HG02884 (cell line): ENCODE measurements around the gene COL5A1.
"Not testable (repeated sequence)": the region's sequence is repeated elsewhere in the genome, so short reads cannot be mapped to it uniquely, and the experiment has no call there.

Experiments
- ATAC-seq: cut with Tn5 transposase; IDR thresholded peaks from one replicate; pipeline ENCODE4 v1.9.1; 2021; ENCODE audit warnings: mild to moderate bottlenecking, moderate library complexity; ENCODE audit not compliant: unreplicated experiment

Gene COL5A1

DNA sequence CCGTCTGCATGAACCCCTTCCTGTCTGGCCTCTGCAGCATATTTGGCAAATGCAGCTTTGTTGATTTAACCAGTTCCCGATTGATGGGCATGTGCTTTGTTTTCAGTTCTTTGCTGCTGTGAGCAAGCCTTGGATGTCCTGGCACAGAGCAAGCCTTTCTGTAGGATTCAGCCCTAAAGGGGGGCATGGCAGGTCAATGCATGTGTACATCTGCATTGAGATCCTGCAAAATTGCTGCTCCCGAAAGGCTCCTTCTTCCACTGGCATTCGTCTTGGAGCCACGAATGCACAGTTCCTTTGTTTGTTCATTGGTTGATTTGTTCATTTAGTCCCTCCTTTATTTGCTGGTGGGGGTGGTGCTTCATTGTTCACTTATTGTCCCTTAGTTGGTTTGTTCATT lies 34.8 kb downstream of the COL5A1 start:
- ATAC-seq = no peak

DNA sequence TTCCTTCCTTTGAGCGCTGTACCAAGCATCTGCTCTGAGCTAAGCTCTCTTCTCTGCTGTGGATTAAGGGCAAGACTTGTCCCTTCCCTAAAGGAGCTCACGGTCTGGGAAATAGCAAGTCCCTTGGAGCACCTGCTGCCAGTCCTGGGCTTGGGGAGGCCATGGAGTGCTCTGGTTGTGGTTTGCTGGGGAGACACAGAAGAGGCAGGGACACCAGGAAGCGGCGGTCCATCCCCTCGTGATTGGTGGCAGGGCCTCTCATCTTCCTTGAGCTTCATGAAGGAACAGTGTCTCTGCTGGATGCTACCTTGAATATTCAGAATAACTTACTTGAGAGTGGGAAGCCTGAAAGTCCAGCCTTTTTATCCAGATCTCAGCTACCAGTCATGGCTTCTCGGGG lies 35.3 kb downstream of the COL5A1 start:
- ATAC-seq = no peak

DNA sequence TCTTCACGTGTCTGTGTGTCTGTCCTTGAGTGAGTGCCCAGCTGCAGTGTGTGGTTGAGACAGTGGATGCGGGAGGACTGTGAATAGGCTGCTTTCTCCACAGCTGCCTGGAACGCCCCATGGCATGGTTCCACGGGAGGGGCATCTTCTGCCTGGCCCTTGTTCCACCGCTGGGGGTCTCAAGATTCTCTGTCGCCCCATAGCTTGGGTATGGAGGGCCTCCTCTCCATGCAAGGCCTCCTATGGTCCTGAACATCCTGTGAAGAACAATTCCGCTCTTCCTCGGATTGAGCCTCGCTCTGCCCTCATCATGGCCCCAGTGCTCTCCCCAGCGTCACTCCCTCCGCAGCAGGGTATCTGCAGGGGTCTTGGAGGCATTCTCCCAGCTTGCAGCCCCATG lies 36.1 kb downstream of the COL5A1 start:
- no peak for ATAC-seq

DNA sequence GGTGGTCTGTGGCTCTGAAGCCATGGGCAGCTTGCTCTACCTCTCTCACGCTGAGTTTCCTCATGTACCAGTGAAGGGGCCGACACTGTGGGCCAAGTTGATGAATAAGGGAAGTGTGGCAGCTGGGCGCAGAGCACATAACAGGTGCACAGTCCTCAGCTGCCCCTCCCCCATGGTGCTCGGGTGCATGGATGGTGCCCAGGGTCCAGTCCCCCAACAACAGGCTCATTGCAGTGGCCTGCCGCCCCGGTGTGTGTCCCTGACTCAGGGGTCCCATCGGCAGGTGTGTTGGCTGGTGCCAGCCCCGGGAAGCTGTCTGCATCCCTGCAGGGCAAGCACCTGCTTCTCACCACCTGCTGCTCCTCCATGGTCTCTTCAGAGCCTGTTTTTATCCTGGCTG lies 36.6 kb downstream of the COL5A1 start:
- no peak for ATAC-seq

DNA sequence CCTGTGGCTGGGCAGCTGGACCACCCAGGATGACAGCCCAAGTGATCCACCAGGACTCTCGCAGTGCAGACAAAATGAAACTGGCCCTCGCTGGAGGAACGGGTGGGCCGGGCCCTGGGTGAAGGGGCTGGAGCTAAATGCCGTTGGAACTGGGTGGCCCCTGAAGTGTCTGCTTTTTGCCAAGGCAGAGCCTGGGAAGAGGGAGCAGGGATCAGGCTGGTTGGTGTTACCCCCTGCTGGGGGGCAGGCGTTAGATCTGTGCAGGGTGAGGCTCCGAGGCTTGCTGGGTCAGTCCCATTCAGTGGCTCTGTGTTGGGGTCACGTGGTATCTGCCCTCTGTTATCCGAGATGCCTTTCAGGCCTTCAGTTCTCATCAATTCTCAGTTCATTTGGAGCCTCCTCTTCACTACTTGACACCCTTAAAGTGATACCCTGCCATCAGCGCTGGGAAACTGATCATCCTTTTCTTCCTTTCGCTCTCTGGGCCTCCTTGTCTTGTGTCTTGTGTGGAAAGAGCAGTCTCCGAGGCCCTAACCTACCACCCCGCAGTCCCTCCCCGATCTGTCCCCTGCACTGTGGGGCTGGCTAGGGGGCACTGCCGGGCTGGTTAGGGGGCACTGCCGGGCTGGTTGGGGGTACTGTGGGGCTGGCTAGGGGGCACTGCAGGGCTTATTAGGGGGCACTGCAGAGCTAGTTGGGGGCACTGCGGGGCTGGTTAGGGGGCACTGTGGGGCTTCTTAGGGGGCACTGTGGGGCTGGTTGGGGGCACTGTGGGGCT lies 37.3 kb downstream of the COL5A1 start:
- no peak for ATAC-seq

DNA sequence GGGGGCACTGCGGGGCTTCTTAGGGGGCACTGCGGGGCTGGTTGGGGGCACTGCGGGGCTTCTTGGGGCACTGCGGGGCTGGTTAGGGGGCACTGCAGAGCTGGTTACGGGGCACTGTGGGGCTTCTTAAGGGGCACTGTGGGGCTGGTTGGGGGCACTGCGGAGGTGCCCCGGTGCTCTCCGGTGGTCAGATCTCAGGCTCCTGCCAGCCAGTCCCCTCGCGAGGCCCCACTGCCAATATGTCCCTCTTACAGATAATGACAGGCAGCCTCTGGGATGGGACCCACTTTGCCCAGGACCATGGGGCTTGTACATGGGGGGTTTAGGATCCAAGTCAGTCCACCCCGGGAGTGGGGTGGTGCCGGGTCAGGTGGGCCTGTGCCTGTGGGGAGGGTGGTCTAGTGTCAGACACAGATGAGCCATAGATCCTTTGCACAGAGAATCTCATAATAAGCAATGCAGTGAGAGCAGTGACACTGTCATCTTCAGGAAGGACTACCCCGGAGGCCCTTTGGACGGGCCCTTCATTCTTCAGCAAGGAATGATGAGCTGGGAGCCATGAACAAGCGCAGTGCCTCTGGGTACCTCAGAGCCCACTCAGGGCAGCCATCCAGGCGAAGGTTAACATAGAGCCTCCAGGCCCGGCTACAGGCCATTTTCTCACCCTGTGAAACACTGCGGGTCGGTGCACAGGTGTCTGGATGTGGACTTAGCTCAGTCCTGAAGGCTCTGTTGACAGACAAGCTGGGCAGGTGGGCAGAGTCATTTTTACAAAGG lies 38.2 kb downstream of the COL5A1 start:
- ATAC-seq = no peak

DNA sequence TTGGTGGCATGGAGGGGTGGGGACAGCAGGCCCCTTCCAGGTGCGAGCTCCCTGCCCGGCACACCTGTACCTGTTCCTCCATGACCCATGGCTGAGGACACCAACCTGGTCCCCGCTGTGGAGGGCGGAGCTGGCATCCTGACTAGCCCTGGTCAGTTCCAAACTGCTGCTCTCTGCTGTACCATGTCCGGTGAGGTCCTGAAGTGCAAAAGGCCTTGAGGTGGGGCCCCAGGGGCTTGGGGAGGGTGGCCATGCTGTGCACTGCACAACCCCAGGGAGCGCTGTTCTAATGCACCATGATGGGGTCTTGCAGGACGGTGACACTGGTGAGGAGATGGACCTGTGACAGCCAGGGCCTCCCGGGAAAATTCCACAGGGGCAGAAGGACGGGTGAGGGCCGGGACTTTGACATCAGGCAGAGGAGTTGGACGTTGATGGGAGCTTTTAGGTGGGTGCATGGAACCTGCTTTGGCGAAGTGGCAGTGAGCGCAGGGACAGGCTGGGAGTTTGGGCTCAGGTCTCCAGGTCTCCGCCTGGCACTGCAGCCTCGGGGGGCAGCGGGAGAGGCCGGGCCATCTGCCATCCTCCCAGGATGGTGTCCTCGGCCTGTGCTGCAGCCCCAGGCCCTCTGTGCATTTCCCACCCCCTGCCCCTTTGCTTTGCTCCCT lies 38.9 kb downstream of the COL5A1 start:
- ATAC-seq = no peak

DNA sequence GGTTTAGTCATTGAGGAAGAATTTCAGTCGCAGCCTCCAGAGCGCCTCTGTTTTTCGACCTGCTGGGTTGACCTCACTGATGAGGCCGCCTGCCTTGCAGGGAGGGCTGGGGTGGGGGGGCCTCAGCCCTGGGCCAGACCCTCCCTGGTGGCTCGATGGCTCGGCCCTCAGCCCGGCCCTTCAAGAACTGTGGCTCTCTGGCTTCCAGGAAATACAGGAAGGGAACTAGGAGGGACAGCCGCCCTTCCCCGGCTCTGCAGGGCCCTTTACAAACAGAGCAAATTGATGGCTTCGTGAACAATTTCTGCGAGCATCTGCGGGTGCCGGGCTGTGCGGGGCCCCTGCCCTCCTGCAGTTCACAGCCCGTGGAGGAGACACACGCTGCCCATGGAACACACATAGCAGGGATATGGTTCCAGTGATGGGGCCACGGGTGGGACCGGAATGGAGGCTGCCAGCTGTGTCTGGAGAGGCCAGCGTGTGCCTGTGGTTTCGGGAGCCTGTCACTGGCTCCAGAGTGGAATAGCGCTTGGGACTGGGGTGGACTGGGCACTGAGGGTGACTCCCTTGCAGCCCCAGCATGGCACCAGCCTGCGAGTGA lies 39.6 kb downstream of the COL5A1 start:
- ATAC-seq = no peak

DNA sequence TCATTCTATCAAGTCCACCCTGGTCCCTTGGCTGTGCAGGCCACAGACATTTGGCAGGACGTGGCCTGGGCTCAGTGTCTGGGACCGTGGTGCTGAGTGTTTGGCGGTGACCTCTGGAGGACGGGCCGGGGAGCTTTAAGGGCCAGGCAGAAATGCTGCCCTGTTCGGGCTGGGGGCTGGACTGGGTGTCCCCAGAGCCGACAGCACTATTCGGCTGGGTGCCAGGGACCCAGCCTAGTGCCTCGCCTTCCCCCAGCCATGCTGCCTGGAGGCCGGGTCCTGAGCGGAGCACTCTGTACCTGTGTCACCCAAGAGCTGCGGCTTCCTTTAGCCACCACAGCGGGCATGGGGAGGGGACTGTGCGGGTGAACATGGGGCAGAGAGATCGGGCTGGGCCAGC lies 40.4 kb downstream of the COL5A1 start:
- ATAC-seq = no peak

DNA sequence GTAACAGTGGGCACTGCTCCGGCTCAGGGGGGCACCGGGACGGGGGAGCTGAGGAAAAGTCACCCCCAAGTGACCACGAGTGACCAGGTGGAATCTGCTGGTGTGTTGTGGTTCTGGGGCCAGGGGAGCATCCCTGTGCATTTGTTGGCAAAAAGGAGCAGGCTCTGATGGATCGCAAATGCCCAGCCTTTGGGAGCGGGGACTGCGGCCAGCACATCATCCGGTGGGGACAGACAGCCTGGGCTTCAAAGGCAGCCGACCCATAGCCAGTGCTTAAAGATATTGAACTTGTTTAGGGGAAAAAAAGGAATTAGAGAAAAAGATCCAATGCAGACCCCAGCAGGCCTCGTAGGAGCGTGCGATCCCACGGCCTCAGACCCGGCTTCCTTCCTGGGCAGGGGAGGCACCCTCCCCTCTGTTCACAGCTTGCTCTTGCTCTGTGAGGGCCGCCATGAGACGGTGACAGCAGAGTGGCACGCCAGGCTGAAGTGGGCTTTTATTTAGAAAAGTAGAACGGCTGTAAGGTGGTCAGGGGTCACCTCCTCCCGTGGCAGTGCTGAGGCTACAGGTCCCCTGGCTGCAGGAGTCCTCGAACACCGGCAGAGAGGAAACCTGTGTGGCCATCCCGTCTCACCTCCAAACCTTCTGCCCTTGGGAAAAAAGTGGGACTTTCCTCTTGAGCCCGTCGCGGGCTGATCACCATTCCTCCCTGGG lies 41.2 kb downstream of the COL5A1 start:
- no peak for ATAC-seq

DNA sequence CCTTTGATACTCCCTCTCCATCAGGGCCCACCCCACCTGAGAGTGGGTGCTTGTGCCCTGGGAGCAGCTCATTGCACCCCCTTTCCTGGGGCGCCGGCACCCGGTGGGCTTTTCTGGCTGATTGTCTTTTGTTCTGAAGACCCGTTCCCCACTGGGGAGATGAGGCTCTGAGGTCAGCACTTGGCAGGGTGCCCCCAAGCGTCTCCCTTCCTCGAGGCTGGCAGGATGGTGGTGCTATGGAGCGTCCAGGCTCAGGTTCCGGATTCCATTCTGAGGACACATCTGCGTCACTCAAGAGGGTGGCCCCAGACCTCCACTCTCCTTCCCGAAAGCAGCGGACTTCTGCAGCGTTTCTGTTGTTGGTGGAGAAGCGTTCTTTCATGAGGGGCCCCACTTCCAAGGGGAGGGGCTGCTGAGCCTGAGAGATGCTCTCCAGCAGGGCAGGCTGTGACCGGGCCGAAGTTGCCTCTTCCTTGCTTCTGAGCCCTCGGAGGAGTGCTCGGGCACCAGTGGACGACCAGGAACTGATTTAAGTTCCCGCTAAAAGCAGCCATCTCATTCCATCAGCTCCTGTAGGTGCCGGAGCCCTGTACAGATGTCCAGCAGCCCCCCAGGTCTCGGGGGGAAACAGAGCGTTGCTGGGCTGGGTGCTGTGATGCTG lies 42.2 kb downstream of the COL5A1 start:
- no peak for ATAC-seq

DNA sequence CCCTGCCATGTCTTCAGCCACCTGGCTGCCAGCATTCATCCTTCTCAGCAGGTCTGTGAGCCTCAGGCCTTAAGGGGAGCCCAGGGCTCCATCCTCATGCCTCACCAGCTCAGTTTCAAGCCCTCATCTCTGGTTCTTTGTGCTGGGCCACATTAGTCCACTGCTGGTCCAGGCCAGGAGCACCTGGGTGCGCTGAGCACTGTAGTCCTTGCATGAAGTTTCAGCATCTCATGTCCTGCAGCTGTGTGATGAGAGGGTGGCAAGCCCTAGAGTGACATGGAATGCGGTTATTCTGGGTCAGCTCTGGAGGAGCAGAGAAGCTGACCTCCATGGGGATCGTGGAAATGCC lies 42.7 kb downstream of the COL5A1 start:
- no peak for ATAC-seq

DNA sequence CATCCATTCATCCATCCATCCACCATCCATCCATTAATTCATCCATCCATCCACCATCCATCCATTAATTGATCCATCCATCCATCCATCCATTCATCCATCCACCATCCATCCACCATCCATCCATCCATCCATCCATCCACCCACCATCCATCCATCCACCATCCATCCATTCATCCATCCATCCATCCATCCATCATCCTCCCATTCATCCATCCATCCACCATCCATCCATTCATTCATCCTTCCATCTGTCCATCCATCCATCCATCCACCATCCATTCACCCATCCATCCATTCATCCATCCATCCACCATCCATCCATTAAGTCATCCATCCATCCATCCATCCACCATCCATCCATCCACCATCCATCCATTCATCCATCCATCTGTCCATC lies 43.3 kb downstream of the COL5A1 start:
- not testable (repeated sequence) for ATAC-seq

DNA sequence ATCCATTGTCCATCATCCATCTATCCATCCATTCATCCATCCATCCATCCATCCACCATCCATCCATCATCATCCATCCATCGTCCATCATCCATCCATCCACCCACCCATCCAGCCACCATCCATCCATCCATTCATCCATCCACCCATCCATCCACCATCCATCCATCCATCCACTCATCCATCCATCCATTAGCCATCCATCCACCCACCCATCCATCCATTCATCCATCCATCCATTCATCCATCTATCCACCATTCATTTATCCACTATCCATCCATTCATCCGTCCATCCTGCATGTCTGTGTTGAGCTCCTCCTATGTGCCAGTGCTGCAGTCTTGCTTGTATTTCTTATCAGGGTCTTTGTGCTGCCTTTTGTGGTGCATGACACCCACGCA lies 44.2 kb downstream of the COL5A1 start:
- no peak for ATAC-seq

DNA sequence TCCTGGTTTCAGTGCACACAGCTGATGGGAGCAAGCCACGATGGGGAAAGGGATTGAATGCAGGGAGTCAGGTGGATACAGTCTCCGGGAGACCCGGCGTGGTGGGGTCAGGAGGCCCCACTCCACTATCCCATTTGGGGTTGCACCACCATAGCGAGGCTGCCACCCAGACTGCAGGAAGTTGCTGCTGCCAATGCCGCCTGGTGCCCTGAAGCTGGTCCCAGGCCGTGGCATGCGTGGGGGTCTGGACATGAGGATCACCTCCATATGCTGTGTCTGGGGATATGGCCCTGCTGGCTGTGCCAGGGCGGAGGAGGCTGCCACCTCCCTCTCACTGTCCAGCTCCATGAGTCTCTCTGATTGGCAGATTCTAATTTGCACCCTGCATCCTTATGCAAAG lies 45.3 kb downstream of the COL5A1 start:
- no peak for ATAC-seq

DNA sequence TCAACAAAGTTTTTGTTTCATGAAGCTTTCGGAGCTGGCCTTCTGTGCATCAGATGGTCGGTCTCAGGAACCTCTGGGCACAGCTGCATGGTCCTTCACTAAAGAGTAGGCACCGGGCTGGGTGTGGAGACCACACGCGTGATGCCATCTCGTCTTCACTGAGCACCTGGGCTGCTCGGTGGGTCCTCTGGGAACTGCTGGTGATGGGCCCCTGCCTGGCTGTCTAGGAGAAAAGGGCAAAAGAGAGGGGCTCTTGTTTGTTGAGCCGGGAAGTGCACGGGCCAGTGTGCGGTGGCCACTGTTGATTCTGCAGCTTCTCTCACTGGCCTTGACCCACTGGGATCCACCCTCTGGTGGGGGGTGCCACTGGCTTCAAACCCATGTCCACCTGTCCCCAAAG lies 46.0 kb downstream of the COL5A1 start:
- ATAC-seq = no peak

DNA sequence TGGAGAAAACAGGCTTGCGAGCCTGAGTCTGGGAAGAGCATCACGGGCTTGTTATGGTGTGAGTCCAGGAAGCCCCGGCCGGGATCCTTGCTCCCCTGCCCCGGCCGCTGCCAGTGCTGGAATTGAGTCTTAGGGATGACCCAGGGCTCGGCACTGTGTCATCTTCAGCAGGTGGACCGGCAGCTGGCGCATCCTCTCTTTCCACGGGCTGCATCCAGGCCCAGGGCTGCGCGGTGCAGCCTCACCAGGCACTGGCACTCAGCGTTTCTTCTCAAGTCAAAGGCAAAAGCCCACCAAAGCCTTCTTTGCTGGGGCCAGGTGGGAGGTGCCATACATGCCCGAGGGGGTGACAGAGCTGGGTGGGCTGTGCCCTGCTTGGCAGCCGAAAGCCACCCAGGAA lies 46.6 kb downstream of the COL5A1 start:
- no peak for ATAC-seq

DNA sequence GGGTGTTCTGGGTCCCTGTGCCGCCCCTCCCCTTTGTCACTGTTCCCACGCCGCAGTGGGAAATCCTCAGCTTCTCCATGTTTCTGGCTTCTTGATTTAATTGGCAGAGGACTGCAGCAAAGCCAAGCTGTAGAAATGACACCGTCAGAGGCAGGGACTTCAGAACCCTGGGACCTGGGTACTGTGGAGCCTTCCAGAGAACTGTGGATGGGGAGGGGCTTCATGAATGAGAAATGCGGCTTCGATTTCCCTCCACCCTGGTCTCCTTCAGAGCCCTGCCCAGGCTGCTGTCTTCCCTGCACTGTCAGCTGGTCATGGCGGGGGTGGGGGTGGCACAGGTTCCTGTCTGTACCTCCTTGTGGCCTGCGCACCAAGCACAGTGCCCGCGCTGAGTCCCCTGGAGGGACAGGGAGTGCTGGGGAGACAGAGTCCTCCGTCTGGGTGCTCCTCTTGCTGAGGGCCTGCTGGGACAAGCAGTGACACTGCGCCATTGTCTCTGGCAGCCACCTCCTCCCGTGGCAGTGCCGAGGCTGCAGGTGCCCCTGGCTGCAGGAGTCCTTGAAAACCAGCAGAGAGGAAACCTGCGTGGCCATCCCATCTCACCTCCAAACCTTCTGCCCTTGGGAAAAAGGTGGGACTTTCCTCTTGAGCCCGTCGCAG lies 47.2 kb downstream of the COL5A1 start:
- no peak for ATAC-seq

DNA sequence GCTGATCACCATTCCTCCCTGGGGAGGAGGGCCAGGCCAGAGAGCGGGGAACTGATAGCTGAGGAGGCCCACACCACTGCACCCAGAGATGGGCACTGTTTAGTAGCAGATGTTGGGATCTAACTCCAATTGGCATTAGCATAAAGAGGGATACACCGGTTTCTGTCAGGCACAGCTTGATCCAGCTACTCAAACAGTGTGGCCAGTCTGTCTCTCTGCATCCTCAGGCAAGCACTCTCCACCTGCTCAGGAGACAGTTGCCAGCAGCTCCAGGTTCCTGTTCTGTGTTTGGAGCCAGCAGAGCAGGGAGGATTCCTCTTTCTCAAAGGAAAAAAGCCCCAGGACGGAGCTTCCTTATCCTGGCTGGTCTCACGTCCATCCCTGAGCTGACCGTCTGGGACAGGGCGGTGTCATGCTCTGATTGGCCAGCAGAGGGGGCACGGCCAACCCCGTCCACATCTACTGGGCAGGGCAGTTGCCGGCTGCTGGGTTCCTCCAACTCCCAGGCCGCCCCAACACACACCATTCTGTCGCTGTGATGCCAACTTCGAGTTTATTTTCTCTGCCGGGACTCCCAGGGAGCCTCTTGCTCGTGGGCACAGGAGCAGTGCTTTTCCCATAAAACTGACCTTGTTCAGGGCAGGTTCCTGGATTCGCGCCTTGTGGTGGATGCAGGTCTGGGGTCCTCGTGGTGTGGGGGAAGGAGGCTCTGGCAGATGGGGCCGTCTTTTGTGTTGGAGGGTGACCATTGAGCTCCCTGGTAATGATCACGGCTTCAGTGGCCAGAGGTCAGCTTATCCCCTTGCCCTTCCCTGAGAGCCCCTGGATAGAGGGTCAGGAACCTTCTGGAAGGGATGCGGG lies 47.9 kb downstream of the COL5A1 start:
- no peak for ATAC-seq
